Fibroblast of mammary gland (primary cell): Measurements from ENCODE around the gene PRPF40A.
"Not testable (repeated sequence)": the region's sequence is repeated elsewhere in the genome, so short reads cannot be mapped to it uniquely, and the experiment has no call there.

Experiments
- DNase-seq: peaks from one replicate; pipeline ENCODE4 v3.0.0-alpha.2; 2010; ENCODE audit warnings: low read depth
- H3K4me3 ChIP-seq: 2 replicates; pipeline ENCODE4 v1.5.1; 2011; ENCODE audit warnings: low read depth, mild to moderate bottlenecking, low read length, moderate library complexity; ENCODE audit not compliant: control insufficient read depth
- CTCF ChIP-seq: conservative IDR thresholded peaks from 2 replicates; pipeline ENCODE4 v1.5.1; 2011; ENCODE audit warnings: low read depth, low read length, inconsistent platforms; ENCODE audit not compliant: control insufficient read depth, insufficient read depth

PRPF40A gene

GRCh38 chr2:152717228-152718075 lies at the start of gene PRPF40A:
PRPF40A (minus strand) TSS chr2:152717461; CDS start chr2:152717439, 22 bp downstream.
- TF ChIP-seq CTCF = no peak
- H3K4me3 ChIP-seq = peak within 1 kb of the TSS; percentile 97
- DNase-seq = peak; percentile 96

- TF ChIP-seq CTCF = no peak
- no peak overlapping the region for H3K4me3 ChIP-seq
- peak; percentile 67 for DNase-seq
These were observed 49.7 kb upstream of the PRPF40A start for GRCh38 chr2:152766928-152767327.

DNA sequence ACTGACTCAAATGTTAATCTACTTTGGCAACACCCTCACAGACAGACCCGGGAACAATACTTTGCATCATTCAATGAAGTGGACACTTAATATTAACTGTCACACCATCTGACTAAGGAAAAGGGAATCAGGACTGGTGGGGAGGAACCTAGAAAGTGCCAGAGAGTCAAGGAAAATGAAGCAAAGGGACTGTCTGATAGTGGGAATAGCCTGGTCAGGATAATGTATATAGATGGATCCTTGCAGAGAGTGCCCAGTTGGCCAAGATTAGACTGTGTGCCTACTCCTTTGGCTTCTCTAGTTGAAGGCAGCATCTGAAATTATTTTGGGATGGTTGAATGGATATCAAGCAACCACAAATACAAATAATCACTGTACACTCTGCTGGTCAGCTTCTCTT lies 46.4 kb upstream of the PRPF40A start:
- no peak for DNase-seq
- TF ChIP-seq CTCF = no peak
- H3K4me3 ChIP-seq = no peak overlapping the region

DNA sequence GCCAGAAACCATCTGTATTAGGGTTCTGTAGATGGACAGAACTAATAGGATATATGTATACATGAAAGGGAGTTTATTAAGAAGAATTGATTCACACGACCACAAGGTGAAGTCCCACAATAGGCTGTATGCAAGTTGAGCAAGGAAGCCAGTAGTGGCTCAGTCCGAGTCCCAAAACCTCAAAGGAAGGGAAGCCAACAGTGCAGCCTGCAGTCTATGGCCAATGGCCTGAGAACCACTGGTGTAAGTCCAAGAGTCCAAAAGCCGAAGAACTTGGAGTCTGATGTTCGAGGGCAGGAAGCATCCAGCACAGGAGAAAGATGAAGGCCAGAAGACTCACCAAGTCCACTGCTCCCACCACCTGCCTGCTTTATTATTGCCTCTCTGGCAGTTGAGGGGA lies 45.9 kb upstream of the PRPF40A start:
- H3K4me3 ChIP-seq, DNase-seq: not testable (repeated sequence)

DNA sequence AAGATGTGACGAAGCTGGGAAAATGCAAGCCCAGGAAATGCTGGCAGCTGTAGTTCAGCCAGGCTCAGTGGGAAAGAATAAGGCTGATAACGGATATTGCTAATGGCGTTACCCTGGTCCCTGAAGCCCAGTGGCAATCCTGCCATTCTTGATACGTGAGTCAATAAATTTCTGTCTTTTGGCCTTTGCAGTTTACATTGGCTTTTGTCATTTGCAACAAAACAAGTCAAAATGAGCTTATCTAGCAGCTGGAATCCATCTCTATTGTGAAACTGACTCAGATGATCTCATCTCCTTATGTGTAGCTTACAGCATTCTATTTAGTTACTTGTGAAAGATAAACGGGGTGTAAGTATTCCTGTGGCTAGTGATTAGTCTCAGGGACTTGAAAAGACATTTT lies 44.9 kb upstream of the PRPF40A start:
- no peak for TF ChIP-seq CTCF
- DNase-seq = peak; percentile 89
- H3K4me3 ChIP-seq = no peak overlapping the region

GRCh38 chr2:152761214-152761613 lies 44.0 kb upstream of the PRPF40A start:
- no peak for DNase-seq
- TF ChIP-seq CTCF = no peak
- H3K4me3 ChIP-seq = no peak overlapping the region

GRCh38 chr2:152759290-152760072 lies 42.2 kb upstream of the PRPF40A start:
- no peak overlapping the region for H3K4me3 ChIP-seq
- no peak for DNase-seq
- no peak for TF ChIP-seq CTCF
